CD4-positive, alpha-beta T cell treated with Interleukin-10 for 1 hour (primary cell): ENCODE measurements around the gene MAEA.
"Not testable (repeated sequence)": the region's sequence is repeated elsewhere in the genome, so short reads cannot be mapped to it uniquely, and the experiment has no call there.

Source experiments
- DNase-seq: peaks from one replicate; pipeline ENCODE4 v3.0.0-alpha.2; 2020

The MAEA gene

DNA sequence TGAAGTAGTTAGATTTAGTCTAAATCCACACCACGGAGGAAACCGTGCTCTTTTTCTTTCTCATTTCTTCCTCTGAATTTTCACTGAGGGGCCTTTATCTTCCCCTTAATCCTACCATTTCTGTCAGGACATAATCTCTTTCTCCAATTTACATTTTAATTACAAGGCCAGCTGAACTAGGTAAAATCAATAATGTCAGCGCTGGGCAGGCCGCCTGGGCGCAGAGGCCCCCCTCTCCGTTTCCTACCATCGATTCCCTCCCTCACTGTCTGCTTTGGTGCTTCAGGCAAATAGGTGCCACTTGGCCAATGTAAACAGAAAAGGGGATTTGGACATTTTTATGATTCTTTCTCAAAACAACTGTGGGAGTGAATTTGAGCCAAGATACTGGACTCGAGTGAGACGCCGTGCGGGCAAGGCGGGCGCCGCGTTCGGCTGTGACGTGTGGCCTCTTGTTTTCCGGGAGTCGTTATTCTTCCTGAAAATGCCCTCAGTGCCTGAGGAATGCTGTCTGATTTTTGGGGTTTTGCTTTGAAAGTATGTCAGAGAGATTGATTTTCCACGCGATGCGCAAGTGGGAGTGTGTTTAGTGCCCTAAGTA is 79.9 kb downstream of the MAEA start:
- no peak for DNase-seq

DNA sequence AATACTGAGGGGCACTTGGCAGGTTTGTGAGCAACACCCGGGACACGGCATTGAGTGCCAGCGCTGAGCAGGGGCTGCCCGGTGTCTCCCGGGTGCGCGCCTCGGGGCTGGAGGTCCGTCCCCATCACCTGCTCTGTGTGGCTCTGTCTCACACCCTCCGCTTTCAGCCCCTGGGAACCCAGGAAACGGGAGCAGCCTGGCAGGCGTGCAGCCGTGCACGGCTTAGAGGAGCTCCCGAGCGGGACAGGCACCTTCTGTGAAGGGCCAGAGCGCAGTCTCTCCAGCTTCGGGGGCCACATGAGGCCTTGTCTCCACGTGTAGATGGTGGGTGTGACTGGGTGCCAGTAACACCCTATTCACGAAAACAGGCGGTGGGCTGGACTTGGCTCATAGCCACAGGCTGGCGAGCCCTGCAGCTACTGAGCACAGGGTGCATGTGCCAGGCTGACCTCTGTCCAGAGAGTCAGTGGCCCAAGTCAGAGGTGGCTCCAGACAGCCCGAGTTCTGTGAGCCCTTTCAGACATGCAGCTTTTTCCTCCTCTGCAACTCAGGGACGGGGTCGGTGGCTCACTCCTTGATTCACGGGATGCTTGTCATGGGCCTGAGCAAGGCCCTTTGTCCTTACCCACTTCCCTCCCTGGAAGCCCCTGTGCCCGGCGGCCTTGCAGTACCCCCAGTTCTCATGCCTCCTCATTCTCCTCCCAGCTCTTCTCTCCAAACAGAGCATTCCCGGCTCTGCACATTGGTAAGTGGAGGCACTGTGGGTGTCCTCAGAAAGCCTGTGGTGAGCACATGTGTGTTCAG is 80.8 kb downstream of the MAEA start:
- no peak for DNase-seq

- no peak for DNase-seq
These were observed 81.8 kb downstream of the MAEA start for GRCh38 chr4:1371176-1372165.

DNA sequence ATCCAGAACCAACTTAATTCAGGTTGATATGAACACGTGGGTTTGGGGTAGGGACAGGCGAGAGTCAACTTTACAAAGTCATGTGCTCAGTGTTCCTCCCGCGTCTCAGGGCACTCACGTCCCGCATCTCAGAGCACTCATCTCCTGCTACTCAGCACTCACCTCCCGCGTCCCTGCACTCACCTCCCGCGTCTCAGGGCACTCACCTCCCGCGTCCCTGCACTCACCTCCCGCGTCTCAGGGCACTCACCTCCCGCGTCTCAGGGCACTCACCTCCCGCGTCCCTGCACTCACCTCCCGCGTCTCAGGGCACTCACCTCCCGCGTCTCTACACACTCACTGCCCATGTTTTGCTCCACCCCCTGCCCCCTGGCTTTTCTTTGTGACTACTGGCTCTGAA is 82.9 kb downstream of the MAEA start:
- DNase-seq = not testable (repeated sequence)

- DNase-seq = no peak
These were observed 84.4 kb downstream of the MAEA start for GRCh38 chr4:1373892-1374705.

- no peak for DNase-seq
These were observed 85.0 kb downstream of the MAEA start for GRCh38 chr4:1374706-1375045.

- no peak for DNase-seq
These were observed 85.5 kb downstream of the MAEA start for GRCh38 chr4:1375051-1375721.

- DNase-seq = no peak
These were observed 86.2 kb downstream of the MAEA start for GRCh38 chr4:1375761-1376322.

DNA sequence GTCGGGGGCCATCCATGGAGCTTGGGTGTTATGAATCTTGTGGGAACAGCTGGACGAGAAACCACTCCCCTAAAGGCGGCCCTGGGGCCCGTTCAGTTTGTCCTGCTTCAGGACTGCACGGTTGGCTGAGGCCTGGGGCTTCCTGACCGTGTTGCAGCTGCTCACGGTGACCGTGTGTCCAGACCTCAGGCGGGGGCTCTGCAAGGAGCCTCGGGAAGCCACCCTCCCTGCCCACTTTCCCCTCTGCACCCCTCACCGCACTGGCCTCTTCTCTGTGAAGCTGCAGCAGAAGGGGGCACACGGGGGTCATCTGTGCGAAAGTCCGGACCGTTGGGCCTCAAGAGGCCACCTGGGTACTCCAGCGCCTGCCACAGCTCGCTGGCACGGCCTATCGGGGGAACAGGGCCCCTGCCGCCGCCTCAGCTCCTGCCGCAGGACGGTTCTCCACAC is 86.7 kb downstream of the MAEA start:
- no peak for DNase-seq

DNA sequence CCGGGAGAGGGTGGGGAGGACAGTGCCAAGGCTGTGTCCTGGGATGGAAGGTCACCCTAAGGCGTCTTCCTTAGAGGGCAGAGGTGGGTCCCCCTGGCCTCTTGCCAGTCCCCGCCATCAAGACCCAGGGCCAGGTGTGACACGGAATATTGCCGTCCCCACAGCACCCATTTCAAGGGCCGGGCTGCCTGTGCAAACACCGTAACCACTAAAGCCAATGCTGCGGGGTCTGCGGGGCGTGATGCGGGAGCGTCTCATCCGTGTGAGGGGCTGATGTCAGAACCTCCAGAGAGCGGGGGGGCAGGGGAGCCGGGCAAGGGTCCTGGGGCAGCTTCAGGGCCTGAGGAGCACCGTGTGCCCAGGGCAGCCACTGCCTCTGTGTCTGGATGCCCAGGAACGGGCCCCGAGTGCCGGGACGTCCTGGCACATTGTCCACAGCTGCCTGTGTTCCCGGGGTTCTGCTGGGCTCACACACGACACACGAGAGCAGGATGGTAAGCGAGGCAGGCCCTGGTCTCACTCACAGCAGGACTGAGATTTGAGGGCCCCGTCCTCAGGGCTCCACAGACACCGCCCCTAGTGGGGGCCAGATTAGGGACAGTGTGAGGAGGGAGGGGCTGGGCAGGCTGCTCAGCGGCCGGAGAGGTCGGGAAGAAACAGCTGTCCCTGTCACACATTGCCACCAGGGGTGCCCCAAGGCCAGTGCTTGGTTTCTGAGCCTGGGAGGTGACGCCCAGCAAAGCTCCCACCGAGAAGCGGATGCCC is 87.3 kb downstream of the MAEA start:
- no peak for DNase-seq

GRCh38 chr4:1377606-1378261 is 88.0 kb downstream of the MAEA start:
- no peak for DNase-seq

DNA sequence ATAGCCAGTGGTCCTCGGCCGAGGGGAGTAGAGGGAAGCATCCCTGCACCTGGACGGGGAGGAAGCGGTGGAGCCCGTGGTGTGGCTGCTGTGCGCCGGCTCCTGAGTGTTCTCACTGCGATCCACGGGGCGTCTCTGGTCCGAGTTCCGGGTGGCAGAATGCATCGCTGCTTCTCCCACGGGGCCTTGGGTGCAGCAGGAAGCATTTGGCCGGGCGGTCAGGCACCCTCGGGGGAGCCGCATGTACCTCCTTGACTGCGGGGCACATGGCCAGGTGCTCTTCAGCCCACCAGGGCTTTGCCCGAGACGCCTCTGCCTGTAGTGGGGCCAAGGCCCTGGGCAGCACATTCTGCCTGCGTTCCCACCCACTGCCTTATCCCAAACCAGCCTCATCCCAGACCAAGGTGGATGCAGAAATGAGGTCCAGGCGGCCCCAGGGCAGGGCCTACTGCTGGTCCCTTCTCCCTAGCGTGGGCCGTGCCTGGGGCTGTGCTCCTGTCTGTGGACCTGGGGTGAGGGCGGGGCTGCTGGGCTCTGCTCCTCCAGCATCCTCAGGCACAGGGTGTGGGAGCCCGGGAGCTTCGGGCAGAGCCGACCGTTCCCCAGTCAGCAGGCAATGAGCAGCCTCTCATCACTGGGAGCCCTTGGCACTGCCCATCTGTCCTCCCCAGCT is 89.0 kb downstream of the MAEA start:
- no peak for DNase-seq

GRCh38 chr4:1379351-1379781 is 89.7 kb downstream of the MAEA start:
- no peak for DNase-seq

GRCh38 chr4:1379801-1380331 is 90.2 kb downstream of the MAEA start:
- no peak for DNase-seq

GRCh38 chr4:1380368-1381151 is 90.9 kb downstream of the MAEA start:
- no peak for DNase-seq

DNA sequence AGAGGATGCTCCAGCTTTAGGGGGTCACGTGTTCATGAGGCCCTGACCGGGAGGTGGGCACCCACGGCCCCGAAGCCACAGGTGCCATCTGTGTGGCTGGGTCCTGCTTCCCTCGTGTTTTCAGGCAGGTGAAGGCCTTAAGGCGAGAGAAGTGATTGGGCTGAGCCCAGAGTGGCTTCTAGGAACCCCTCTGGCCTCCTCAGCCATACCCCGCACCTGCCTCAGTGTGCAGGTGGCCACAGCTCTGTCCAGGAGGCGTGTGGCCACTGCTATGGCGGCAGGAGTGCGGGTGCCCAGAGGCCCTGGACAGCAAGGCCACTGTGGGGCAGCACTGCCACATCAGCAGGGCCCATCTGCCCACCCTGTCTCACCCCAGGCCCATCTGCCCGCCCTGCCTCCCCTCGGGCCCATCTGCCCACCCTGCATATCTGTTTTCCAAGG is 91.5 kb downstream of the MAEA start:
- no peak for DNase-seq

GRCh38 chr4:1381944-1382541 is 92.4 kb downstream of the MAEA start:
- DNase-seq = no peak
